ENCODE measurements around the gene CSTB. TPM values are rescaled to one million over a fixed set of nuclear protein-coding genes. Genes with fewer than 3 reads are reported as not detected.

CSTB gene
- total and polyA plus RNA-seq, 2 donors (not counting 3 experiments of a cell fraction or from before 2014, with no cell fraction given): 65.8 to 83.7 TPM

DNA sequence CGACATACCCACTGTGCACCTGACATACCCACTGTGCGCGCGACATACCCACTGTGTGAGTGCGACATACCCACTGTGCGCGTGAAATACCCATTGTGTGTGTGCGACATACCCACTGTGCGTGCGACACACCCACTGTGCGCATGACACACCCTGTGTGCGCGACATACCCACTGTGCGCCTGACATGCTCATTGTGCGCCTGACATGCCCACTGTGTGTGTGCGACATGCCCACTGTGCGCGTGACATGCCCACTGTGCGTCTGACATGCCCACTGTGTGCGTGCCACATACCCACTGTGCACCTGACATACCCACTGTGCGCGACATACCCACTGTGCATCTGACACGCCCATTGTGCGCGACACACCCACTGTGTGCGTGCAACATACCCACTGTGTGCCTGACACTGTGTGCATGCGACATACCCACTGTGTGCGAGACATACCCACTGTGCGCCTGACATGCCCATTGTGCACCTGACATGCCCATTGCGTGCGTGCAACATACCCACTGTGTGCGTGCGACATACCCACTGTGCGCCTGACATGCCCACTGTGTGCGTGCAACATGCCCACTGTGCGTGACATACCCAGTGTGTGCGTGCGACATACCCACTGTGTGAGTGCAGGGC is 10.8 kb upstream of the CSTB start:
- no peak for DNase-seq (ENCODE audit: low read depth, low spot score)
- TF ChIP-seq JUN (IDR thresholded peaks at IDR 0.05; ENCODE audit: borderline replicate concordance, insufficient read depth, insufficient read length, low read depth): no peak
- TF ChIP-seq, protein P1, sequence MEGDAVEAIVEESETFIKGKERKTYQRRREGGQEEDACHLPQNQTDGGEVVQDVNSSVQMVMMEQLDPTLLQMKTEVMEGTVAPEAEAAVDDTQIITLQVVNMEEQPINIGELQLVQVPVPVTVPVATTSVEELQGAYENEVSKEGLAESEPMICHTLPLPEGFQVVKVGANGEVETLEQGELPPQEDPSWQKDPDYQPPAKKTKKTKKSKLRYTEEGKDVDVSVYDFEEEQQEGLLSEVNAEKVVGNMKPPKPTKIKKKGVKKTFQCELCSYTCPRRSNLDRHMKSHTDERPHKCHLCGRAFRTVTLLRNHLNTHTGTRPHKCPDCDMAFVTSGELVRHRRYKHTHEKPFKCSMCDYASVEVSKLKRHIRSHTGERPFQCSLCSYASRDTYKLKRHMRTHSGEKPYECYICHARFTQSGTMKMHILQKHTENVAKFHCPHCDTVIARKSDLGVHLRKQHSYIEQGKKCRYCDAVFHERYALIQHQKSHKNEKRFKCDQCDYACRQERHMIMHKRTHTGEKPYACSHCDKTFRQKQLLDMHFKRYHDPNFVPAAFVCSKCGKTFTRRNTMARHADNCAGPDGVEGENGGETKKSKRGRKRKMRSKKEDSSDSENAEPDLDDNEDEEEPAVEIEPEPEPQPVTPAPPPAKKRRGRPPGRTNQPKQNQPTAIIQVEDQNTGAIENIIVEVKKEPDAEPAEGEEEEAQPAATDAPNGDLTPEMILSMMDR (IDR thresholded peaks at IDR 0.05; ENCODE audit: extremely low read depth in 1 of 2, insufficient read depth in 1 of 2, low read depth in 1 of 2, low read length in 2 of 2): no peak
- TF ChIP-seq POLR2AphosphoS5 (IDR thresholded peaks at IDR 0.05; ENCODE audit: insufficient read depth, low read depth, low read length): no peak
- TF ChIP-seq MYC (IDR thresholded peaks at IDR 0.05; ENCODE audit: low read depth, low read length): no peak
- no peak for TF ChIP-seq FOS (IDR thresholded peaks at IDR 0.05; ENCODE audit: borderline replicate concordance, insufficient read depth, low read length)
- TF ChIP-seq GATA2 (IDR thresholded peaks at IDR 0.05; ENCODE audit: insufficient read depth, insufficient read length, low read depth, low read length): no peak
- TF ChIP-seq POLR2A (IDR thresholded peaks at IDR 0.05; ENCODE audit: low read depth, low read length): no peak
- TF ChIP-seq, protein P2, sequence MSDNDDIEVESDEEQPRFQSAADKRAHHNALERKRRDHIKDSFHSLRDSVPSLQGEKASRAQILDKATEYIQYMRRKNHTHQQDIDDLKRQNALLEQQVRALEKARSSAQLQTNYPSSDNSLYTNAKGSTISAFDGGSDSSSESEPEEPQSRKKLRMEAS (IDR thresholded peaks at IDR 0.05; ENCODE audit: insufficient read depth, insufficient read length): no peak
- TF ChIP-seq EZH2 (IDR thresholded peaks at IDR 0.05; ENCODE audit: borderline replicate concordance, low read depth, low read length, severe bottlenecking): no peak
- Histone ChIP-seq H3K4me2 (ENCODE audit: insufficient read depth, low read length) (no peak overlapping the region), H3K4me3 (replicated peaks in 1 of 3; ENCODE audit: insufficient read depth in 1 of 3, low read depth in 1 of 3, low read length in 3 of 3) (no peak overlapping the region), H3K9me3 (replicated peaks; ENCODE audit: control insufficient read depth, insufficient read depth, low read length) (no peaks in the 10 kb centered on the region), H3K27me3 (ENCODE audit: control insufficient read depth in 2 of 2, insufficient read depth in 2 of 2, low read length in 2 of 2) (no peaks in the 10 kb centered on the region), H4K20me1 (replicated peaks; ENCODE audit: control insufficient read depth, extremely low read depth, insufficient read depth, low read length) (no peaks in the 10 kb centered on the region), H3K79me2 (ENCODE audit: control insufficient read depth, insufficient read depth, low read length) (peaks cover 24% of the 10 kb centered on the region), H3K36me3 (ENCODE audit: control insufficient read depth in 2 of 2, extremely low read depth in 1 of 2, insufficient read depth in 2 of 2, low read length in 2 of 2) (no peaks in the 10 kb centered on the region), H3K9ac (replicated peaks; ENCODE audit: extremely low read depth, insufficient read depth, low read length) (no peak overlapping the region), H3K9me1 (replicated peaks; ENCODE audit: control insufficient read depth, extremely low read depth, insufficient read depth, low read length) (no peaks in the 10 kb centered on the region), H3K27ac (ENCODE audit: insufficient read depth, low read depth, low read length) (no peak overlapping the region), H2AFZ (ENCODE audit: low read depth, low read length) (no peak overlapping the region), H3K4me1 (ENCODE audit: control insufficient read depth, extremely low read depth, insufficient read depth, low read length) (peaks cover 7% of the 10 kb centered on the region)
- ChIA-PET CTCF (no interaction called here), POLR2A (no interaction called here)
- no TSS peak for BruUV-seq (replicated peaks)
- intact Hi-C loops (cut with micrococcal nuclease): loop anchor here (5.0 kb wide), 1 partner anchor 60 kb away; no protein-coding TSS in a partner anchor
- FAIRE-seq: no peak
- dilution Hi-C loops (cut with MboI; ENCODE audit: extremely low pct_ligation_motif_present, low sequenced_read_pairs): no loop called here
